SK-N-MC (cell line): ENCODE measurements around the gene TBC1D9B.

Experiments
- EZH2 ChIP-seq: fragments of 200-600 bp; sonication (generic); IDR thresholded peaks from one replicate; pipeline ENCODE4 v1.6.1; 2017; ENCODE audit warnings: antibody characterized with exemption
- POLR2AphosphoS5 ChIP-seq: IDR thresholded peaks from 2 replicates; pipeline ENCODE4 v1.6.1; 2012; ENCODE audit warnings: mild to moderate bottlenecking, low read depth, low read length, borderline replicate concordance

DNA sequence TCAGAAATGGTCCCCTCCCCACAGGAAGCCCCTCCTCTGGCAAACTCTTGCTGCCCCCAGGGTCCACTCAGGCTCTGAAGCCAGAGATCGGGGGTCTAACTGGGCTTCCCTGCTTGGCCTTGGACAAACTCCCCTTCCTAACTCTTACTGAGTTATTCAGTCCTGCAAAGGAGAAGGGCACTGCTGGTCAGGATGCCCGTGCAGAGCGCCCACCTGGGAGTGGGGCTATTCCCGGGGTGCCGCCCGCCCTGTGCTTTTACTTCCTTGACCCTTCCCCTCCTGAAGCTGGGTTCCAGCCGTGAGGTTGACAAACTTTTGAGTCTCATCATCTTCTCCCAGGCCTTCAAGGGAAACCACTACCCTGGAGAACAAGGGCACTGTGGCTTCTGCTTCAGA is 4.9 kb downstream of the TBC1D9B start:
- TF ChIP-seq POLR2AphosphoS5 = no peak
- TF ChIP-seq EZH2 = no peak
